Measurements from ENCODE around the gene SFMBT2.
"Not testable (repeated sequence)": the region's sequence is repeated elsewhere in the genome, so short reads cannot be mapped to it uniquely, and the experiment has no call there.

SFMBT2 gene

GRCh38 chr10:7230951-7231350, 179.9 kb downstream of the SFMBT2 start:
- Histone ChIP-seq H3K27me3 (ENCODE audit: insufficient read depth, low read depth) (no peaks in the 10 kb centered on the region), H3K4me3 (IDR thresholded peaks at IDR 0.05; ENCODE audit: insufficient read depth, low read depth, low read length) (no peak overlapping the region), H2AFZ (ENCODE audit: low read depth) (no peak overlapping the region), H3K79me2 (ENCODE audit: insufficient read depth, low read depth) (no peaks in the 10 kb centered on the region; the same call in 1 of the 2 replicates), H3K4me1 (ENCODE audit: low read depth, poor library complexity, severe bottlenecking) (peaks cover 28% of the 10 kb centered on the region), H3K36me3 (ENCODE audit: insufficient read depth) (0 out of 2 replicates have a peak, but pooled peaks cover 5% of the 10 kb centered on the region), H3K9ac (no peak overlapping the region), H3K4me2 (no peak overlapping the region), H4K20me1 (ENCODE audit: insufficient read depth) (no peaks in the 10 kb centered on the region), H3K27ac (no peak overlapping the region)
- TF ChIP-seq, protein P1, sequence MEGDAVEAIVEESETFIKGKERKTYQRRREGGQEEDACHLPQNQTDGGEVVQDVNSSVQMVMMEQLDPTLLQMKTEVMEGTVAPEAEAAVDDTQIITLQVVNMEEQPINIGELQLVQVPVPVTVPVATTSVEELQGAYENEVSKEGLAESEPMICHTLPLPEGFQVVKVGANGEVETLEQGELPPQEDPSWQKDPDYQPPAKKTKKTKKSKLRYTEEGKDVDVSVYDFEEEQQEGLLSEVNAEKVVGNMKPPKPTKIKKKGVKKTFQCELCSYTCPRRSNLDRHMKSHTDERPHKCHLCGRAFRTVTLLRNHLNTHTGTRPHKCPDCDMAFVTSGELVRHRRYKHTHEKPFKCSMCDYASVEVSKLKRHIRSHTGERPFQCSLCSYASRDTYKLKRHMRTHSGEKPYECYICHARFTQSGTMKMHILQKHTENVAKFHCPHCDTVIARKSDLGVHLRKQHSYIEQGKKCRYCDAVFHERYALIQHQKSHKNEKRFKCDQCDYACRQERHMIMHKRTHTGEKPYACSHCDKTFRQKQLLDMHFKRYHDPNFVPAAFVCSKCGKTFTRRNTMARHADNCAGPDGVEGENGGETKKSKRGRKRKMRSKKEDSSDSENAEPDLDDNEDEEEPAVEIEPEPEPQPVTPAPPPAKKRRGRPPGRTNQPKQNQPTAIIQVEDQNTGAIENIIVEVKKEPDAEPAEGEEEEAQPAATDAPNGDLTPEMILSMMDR (conservative IDR thresholded peaks at IDR 0.05; ENCODE audit: low read depth, low read length) = no peak

- H3K27ac ChIP-seq = no peak overlapping the region
- H3K9ac ChIP-seq = no peak overlapping the region
- H3K4me3 ChIP-seq (IDR thresholded peaks at IDR 0.05; ENCODE audit: insufficient read depth, low read depth, low read length) = no peak overlapping the region
Measured at GRCh38 chr10:7230036-7230435, 180.8 kb downstream of the SFMBT2 start.

GRCh38 chr10:7225133-7225532, 185.7 kb downstream of the SFMBT2 start:
- H3K27ac ChIP-seq = no peak overlapping the region
- H3K36me3 ChIP-seq (ENCODE audit: insufficient read depth) = peaks cover 9% of the 10 kb centered on the region; the same call in 1 of the 2 replicates
- H2AFZ ChIP-seq (ENCODE audit: low read depth) = no peak overlapping the region
- no peaks in the 10 kb centered on the region for H4K20me1 ChIP-seq (ENCODE audit: insufficient read depth)
- H3K79me2 ChIP-seq (ENCODE audit: insufficient read depth, low read depth) = no peaks in the 10 kb centered on the region
- no peaks in the 10 kb centered on the region for H3K27me3 ChIP-seq (ENCODE audit: insufficient read depth, low read depth)
- no peaks in the 10 kb centered on the region for H3K4me1 ChIP-seq (ENCODE audit: low read depth, poor library complexity, severe bottlenecking)
- no peak overlapping the region for H3K9ac ChIP-seq
- H3K4me3 ChIP-seq (IDR thresholded peaks at IDR 0.05; ENCODE audit: insufficient read depth, low read depth, low read length) = no peak overlapping the region
- TF ChIP-seq, protein P1 (conservative IDR thresholded peaks at IDR 0.05; ENCODE audit: low read depth, low read length) = no peak
- H3K4me2 ChIP-seq = no peak overlapping the region

More at GRCh38 chr10:7230036-7230435, 180.8 kb downstream of the SFMBT2 start:
- H3K4me1 ChIP-seq (ENCODE audit: low read depth, poor library complexity, severe bottlenecking) = peaks cover 24% of the 10 kb centered on the region
- no peak overlapping the region for H2AFZ ChIP-seq (ENCODE audit: low read depth)
- H3K79me2 ChIP-seq (ENCODE audit: insufficient read depth, low read depth) = no peaks in the 10 kb centered on the region; the same call in 1 of the 2 replicates
- no peak overlapping the region for H3K4me2 ChIP-seq
- H4K20me1 ChIP-seq (ENCODE audit: insufficient read depth) = no peaks in the 10 kb centered on the region
- TF ChIP-seq, protein P1 (conservative IDR thresholded peaks at IDR 0.05; ENCODE audit: low read depth, low read length) = no peak
- H3K27me3 ChIP-seq (ENCODE audit: insufficient read depth, low read depth) = no peaks in the 10 kb centered on the region
- peaks cover 9% of the 10 kb centered on the region; the same call in 1 of the 2 replicates for H3K36me3 ChIP-seq (ENCODE audit: insufficient read depth)

- Histone ChIP-seq H3K4me2 (no peak overlapping the region), H3K36me3 (ENCODE audit: insufficient read depth) (no peaks in the 10 kb centered on the region), H3K27ac (no peak overlapping the region), H2AFZ (ENCODE audit: low read depth) (no peak overlapping the region), H3K4me1 (ENCODE audit: low read depth, poor library complexity, severe bottlenecking) (no peaks in the 10 kb centered on the region), H4K20me1 (ENCODE audit: insufficient read depth) (no peaks in the 10 kb centered on the region), H3K79me2 (ENCODE audit: insufficient read depth, low read depth) (no peaks in the 10 kb centered on the region), H3K27me3 (ENCODE audit: insufficient read depth, low read depth) (no peaks in the 10 kb centered on the region), H3K9ac (no peak overlapping the region), H3K4me3 (IDR thresholded peaks at IDR 0.05; ENCODE audit: insufficient read depth, low read depth, low read length) (no peak overlapping the region)
- TF ChIP-seq, protein P1 (conservative IDR thresholded peaks at IDR 0.05; ENCODE audit: low read depth, low read length) = no peak
Measured at GRCh38 chr10:7218968-7219367, 191.9 kb downstream of the SFMBT2 start.

DNA sequence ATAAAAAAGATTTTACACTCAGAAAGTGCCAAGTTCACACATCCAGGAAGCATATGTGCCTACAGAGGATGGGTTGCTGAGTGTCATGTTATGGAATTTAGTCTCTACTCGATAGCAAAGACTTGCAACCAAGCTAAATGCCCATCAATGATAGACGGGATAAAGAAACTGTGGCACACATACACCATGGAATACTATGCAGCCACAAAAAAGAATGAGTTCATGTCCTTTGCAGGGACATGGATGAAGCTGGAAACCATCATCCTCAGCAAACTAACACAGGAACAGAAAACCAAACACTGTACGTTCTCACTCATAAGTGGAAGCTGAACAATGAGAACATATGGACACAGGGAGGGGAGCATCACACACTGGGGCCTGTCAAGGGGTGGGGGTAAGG, 198.1 kb downstream of the SFMBT2 start:
- not testable (repeated sequence) for H3K4me3 ChIP-seq (IDR thresholded peaks at IDR 0.05; ENCODE audit: insufficient read depth, low read depth, low read length); H3K27me3 ChIP-seq (ENCODE audit: insufficient read depth, low read depth); H2AFZ ChIP-seq (ENCODE audit: low read depth); H3K36me3 ChIP-seq (ENCODE audit: insufficient read depth); H3K27ac ChIP-seq; H4K20me1 ChIP-seq (ENCODE audit: insufficient read depth); H3K79me2 ChIP-seq (ENCODE audit: insufficient read depth, low read depth); H3K9ac ChIP-seq; H3K4me1 ChIP-seq (ENCODE audit: low read depth, poor library complexity, severe bottlenecking); H3K4me2 ChIP-seq

All from KMS-11 (cell line).